Measurements from ENCODE around the gene LACRT.
"Not testable (repeated sequence)": the region's sequence is repeated elsewhere in the genome, so short reads cannot be mapped to it uniquely, and the experiment has no call there.

Gene LACRT, protein sequence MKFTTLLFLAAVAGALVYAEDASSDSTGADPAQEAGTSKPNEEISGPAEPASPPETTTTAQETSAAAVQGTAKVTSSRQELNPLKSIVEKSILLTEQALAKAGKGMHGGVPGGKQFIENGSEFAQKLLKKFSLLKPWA

DNA sequence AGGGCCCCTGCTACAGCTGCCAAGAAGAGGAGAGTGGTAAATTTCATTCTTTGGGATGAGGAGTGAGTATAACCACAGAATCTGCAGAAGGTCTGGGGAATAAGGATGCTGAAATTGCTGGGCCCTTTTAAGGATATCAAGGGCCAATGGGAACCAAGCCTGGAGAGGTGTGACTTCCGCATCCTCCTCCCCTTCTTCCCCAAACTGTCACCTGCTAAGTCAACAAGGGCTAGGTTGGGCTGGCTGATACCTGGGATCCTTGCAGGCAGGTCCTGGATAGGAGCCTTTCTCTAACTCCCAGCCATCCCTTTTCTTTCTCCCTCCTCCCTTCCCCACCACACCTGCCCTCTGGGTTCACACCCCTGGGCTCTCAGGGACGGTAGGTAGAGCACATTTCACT is at the start of gene LACRT:
Gene LACRT, minus strand, starts transcription at position 101 of the 400 bp plus-strand sequence. Its CDS starts 54 bp downstream, at position 47.
- DNase-seq (ENCODE audit: low read depth in 3 of 3): no peak

DNA sequence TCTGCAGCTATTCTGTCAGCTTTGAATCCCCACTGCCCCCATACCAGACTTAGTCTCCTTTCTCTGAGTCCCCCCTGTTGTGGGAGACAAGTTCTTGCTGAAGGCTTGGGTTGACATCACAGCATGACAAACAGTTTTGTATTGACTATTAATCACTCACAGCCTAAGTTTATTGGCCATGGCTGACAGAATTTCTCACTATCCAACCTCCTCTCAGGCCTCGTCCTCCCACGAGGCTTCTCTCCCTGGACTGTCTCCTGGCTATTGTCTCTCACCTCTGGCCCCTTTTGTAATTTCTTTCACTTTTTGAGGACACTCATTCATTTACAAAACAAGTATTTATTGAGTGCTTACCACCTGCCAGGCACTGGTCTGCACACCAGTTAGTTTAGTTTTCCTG is 48.7 kb upstream of the LACRT start:
- DNase-seq (ENCODE audit: low read depth in 3 of 3): no peak

GRCh38 chr12:54682674-54683073 is 48.0 kb upstream of the LACRT start:
- no peak for DNase-seq (ENCODE audit: low read depth in 3 of 3)

DNA sequence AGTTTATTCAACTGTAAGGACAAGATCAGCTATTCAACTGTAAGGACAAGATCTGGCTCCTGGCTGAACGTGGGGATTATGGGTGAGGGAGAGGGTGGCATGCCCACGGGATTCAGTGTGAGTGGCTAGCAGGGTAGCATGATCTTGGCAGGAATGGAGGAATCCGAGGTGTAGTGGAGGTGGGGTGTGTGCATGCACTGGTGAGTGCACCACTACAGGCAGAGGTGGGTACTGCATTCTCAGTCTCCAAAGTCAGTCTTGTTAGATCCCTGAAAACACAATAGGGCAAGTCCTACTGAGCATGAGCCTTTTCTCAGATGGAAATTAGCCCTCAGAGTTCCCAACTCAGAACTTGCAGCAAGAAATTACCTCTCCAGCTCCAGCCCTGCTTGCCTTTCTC is 45.7 kb upstream of the LACRT start:
- no peak for DNase-seq (ENCODE audit: low read depth in 3 of 3)

GRCh38 chr12:54678131-54678530 is 43.4 kb upstream of the LACRT start:
- DNase-seq (ENCODE audit: low read depth in 3 of 3): no peak

- no peak for DNase-seq (ENCODE audit: low read depth in 3 of 3)
These were observed 33.2 kb upstream of the LACRT start for GRCh38 chr12:54667945-54668344.

GRCh38 chr12:54666008-54666407 is 31.3 kb upstream of the LACRT start:
- no peak for DNase-seq (ENCODE audit: low read depth in 3 of 3)

DNA sequence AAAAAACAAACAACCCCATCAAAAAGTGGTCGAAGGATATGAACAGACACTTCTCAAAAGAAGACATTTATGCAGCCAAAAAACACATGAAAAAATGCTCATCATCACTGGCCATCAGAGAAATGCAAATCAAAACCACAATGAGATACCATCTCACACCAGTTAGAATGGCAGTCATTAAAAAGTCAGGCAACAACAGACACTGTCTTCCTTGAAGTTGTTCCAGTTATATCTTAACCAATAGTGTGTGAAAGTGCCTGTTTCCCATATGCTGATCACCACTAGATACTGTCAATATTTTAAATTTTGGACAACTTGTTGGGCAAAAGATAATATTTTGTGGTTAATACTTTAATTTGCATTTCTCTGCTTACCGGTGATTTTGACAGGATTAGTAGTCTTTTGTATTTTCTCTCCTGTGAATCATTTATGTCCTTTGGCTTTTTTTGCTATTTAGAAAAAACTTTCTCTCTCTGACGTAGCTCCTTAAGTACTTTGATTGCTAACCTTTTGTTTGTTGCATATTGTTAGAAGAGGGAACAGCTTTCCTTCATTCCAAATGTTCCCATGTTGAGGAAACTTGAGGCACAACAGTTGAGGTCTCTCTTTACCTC is 30.4 kb upstream of the LACRT start:
- not testable (repeated sequence) for DNase-seq (ENCODE audit: low read depth in 3 of 3)

DNA sequence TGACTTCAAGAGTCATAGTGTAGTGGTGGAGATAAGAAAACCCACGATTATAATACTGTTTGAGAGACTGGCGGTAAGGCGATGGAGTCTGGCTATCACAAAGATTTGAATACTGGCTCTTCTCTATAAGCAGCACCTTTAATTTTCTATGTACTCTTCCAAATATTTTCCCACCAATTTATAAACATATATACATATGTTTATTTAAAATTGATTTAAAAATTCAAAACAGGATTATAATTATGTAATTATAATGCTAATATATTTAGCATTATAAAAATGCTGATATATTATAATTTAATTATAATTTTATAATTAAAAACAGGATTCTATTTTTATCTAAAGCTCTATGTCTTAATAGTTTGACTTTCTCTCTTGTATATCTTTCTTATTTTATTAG is 28.9 kb upstream of the LACRT start:
- no peak for DNase-seq (ENCODE audit: low read depth in 3 of 3)

DNA sequence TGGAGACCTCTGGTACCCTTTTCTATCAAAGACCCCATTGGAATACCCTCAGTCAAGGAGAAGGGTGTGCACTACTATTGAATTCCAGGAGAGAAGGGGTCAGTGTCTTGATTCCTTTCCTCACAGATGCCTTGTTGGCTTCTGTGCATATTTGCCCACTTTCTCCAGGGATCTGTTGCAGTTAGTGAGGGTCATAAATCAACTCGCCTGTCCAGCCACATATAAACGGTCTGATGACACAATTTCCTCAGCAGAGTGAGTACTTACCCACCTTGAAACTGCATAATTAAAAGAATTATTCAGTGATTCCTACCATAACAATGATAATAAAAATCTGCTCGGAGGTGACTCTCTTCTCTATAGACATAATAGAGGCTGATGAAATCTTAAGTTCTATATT is 27.3 kb upstream of the LACRT start:
- DNase-seq (ENCODE audit: low read depth in 3 of 3): no peak

- no peak for DNase-seq (ENCODE audit: low read depth in 3 of 3)
These were observed 26.4 kb upstream of the LACRT start for GRCh38 chr12:54661048-54661447.

DNA sequence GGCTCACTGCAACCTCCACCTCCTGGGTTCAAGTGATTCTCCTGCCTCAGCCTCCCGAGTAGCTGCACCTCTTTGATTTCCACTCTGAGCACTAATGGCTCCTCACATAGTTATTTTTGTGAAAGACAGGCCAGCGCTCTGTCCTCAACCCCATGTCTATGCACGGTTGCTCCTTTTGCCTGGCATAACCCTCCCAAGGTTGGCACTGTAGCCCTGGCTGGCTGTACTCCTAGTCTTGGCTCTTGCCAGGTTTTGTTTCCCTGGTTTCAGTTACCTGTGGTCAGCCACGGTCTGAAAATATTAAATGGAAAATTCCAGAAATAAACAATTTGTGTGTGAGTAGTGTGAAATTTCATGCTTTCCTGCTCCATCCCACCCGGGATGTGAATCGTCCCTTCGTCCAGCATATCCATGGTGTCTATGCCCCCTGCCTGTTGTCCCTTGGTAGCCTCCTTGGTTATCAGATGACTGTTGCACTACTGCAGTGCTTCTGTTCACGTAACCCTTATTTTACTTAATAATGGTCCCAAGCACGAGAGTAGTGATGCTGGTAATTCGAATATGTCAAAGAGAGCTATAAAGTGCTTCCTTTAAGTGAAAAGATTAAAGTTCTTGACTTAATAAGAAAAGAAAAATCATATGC is 25.7 kb upstream of the LACRT start:
- DNase-seq (ENCODE audit: low read depth in 3 of 3): no peak

DNA sequence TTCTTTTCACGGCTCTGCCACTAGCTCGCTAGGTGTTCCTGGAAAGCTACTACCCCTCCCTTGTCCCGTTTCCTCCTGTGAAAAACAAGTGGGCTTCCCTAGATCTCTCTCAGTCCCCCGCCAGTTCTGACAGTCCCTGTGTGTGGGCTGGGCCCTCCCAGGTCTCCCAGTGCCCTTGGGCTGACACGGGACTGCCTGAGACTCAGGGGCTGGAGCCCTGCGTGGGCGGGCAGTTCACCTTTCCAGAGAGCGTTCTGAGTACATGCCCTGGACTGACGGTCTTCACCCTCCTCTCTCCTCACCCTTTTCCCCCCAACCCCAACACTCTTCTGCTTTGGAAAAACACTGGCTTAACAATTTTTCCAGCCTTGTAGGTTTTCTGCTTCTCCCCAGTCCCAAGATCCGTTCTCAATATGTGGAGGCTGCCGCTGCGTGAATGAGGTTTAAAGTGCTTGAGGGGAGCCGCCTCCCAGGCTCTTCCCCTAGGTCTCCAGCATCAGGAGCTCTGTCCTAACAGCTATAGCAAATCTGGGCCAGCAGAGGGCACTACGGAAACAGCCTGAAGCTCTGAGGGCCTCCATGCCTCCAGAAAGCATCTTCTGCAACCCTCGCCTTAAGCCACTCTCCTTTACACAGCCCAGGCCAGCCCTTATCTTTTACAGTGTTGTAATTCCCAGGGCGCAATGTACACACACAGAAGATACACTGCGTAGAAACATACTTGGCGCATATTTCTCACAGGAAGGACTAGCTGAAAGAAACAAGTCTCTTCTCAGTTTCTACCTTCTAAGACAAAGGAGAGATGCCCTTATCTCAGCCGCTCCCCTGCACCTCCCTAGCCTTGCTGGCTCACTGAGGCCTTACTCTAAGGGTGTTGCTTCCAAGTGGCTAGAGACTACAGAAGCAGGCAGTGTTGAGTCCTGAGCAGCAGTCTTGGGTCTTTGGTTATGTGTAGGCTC is 23.9 kb upstream of the LACRT start:
- peak; percentile 9 to 48 (median 19) for DNase-seq (ENCODE audit: low read depth in 3 of 3)

GRCh38 chr12:54657105-54657607 is 22.5 kb upstream of the LACRT start:
- DNase-seq (ENCODE audit: low read depth in 3 of 3): no peak

GRCh38 chr12:54654926-54655325 is 20.2 kb upstream of the LACRT start:
- no peak for DNase-seq (ENCODE audit: low read depth in 3 of 3)

GRCh38 chr12:54653025-54653424 is 18.3 kb upstream of the LACRT start:
- DNase-seq (ENCODE audit: low read depth in 3 of 3): no peak

- DNase-seq (ENCODE audit: low read depth in 3 of 3): no peak
These were observed 16.2 kb upstream of the LACRT start for GRCh38 chr12:54650889-54651288.

DNA sequence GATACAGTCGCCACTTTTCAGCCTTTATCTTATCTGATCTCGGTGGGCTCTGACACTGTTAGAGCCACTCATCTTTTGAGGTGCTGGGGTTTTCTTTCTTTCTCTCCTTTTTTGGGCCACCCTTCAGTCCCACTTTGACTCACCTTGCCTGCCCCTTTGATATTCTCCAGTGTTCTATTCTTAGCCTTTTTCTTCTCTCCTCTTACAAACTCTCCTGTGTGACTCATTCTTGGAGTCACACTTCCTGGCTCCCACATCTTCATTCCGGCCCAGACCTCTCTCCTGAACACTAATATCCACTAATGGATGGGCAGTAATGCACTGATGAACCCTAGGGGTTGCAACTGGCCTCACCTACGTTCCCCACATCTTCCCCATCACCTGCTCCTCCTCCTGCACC is 15.7 kb upstream of the LACRT start:
- no peak for DNase-seq (ENCODE audit: low read depth in 3 of 3)

GRCh38 chr12:54649825-54650224 is 15.1 kb upstream of the LACRT start:
- no peak for DNase-seq (ENCODE audit: low read depth in 3 of 3)

DNA sequence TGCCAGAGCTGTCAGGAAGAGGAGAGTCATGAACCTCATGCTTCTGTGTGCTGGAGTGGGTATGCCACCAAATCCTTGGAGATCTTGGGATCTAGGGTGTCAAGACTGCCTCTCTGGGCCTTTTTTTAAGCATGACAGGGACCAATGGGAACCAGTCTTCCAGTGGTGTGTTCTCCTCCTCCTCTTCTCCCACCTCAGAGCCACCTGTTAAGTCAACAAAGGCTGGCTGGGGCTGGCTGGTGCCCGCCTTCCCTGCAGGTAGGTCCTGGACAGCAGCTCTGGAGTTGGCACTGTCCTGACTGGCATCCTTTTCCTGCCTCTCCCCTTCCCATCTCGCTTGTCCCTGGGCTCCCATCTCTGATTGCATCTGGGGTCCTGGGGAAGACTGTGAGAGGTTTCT is 13.6 kb upstream of the LACRT start, which contains the start of gene DCD:
Gene DCD, minus strand, starts transcription at position 101 of the 400 bp plus-strand sequence. Its CDS starts 62 bp downstream, at position 39.
- DNase-seq (ENCODE audit: low read depth in 3 of 3): no peak

GRCh38 chr12:54641554-54641953 is 6.9 kb upstream of the LACRT start:
- no peak for DNase-seq (ENCODE audit: low read depth in 3 of 3)

GRCh38 chr12:54641089-54641488 is 6.4 kb upstream of the LACRT start:
- DNase-seq (ENCODE audit: low read depth in 3 of 3): no peak

Measured in stimulated activated CD4-positive, alpha-beta T cell treated with anti-CD3 and anti-CD28 coated beads, TNF-alpha, amount 100 ng/mL, for 24 hours (primary cell).